NCI-H146 (cell line): Measurements from ENCODE around the gene SYNPO2.
"Not testable (repeated sequence)": the region's sequence is repeated elsewhere in the genome, so short reads cannot be mapped to it uniquely, and the experiment has no call there.

Experiments
- DNase-seq: peaks from one replicate; lab custom pipeline; 2025; lab: John Stamatoyannopoulos, UW

The SYNPO2 gene

GRCh38 chr4:119031218-119031617 lies 142.6 kb downstream of the SYNPO2 start:
- DNase-seq: no peak

GRCh38 chr4:119032921-119033685 lies 144.4 kb downstream of the SYNPO2 start:
- no peak for DNase-seq

- DNase-seq: no peak
Observed at GRCh38 chr4:119034276-119035008, 145.8 kb downstream of the SYNPO2 start.

GRCh38 chr4:119035951-119036737 lies 147.5 kb downstream of the SYNPO2 start:
- DNase-seq: no peak

- DNase-seq: no peak
Observed at GRCh38 chr4:119037709-119038108, 149.1 kb downstream of the SYNPO2 start.

GRCh38 chr4:119038116-119038841 lies 149.6 kb downstream of the SYNPO2 start:
- DNase-seq: no peak

- DNase-seq: no peak
Observed at GRCh38 chr4:119039160-119039559, 150.5 kb downstream of the SYNPO2 start.

- no peak for DNase-seq
Observed at GRCh38 chr4:119039779-119040178, 151.1 kb downstream of the SYNPO2 start.

- no peak for DNase-seq
Observed at GRCh38 chr4:119040261-119040660, 151.6 kb downstream of the SYNPO2 start.

GRCh38 chr4:119040694-119041185 lies 152.1 kb downstream of the SYNPO2 start:
- no peak for DNase-seq

- no peak for DNase-seq
Observed at GRCh38 chr4:119041396-119041795, 152.7 kb downstream of the SYNPO2 start.

GRCh38 chr4:119041951-119042560 lies 153.4 kb downstream of the SYNPO2 start:
- DNase-seq: peak; percentile 49

GRCh38 chr4:119046263-119046662 lies 157.6 kb downstream of the SYNPO2 start:
- no peak for DNase-seq

GRCh38 chr4:119047059-119047458 lies 158.4 kb downstream of the SYNPO2 start:
- DNase-seq: not testable (repeated sequence)

GRCh38 chr4:119048446-119048845 lies 159.8 kb downstream of the SYNPO2 start:
- DNase-seq: no peak

- DNase-seq: no peak
Observed at GRCh38 chr4:119049342-119049741, 160.7 kb downstream of the SYNPO2 start.

GRCh38 chr4:119050527-119051090 lies 162.0 kb downstream of the SYNPO2 start:
- DNase-seq: no peak

- DNase-seq: no peak
Observed at GRCh38 chr4:119053245-119053644, 164.6 kb downstream of the SYNPO2 start.

- no peak for DNase-seq
Observed at GRCh38 chr4:119053997-119054396, 165.3 kb downstream of the SYNPO2 start.

GRCh38 chr4:119057417-119057816 lies 168.8 kb downstream of the SYNPO2 start:
- no peak for DNase-seq

GRCh38 chr4:119059221-119059620 lies 170.6 kb downstream of the SYNPO2 start:
- DNase-seq: no peak
